Measurements from ENCODE around the gene CATSPER2. TPM values are rescaled to one million over a fixed set of nuclear protein-coding genes. Genes with fewer than 3 reads are reported as not detected.
"Not testable (repeated sequence)": the region's sequence is repeated elsewhere in the genome, so short reads cannot be mapped to it uniquely, and the experiment has no call there.

Gene CATSPER2
- total and polyA plus RNA-seq, 12 donors = 0.42 to 34.7 (median 2.6) TPM

- DNase-seq; H3K4me1 ChIP-seq (replicated peaks in 1 of 2); H3K36me3 ChIP-seq (replicated peaks in 1 of 2); intact Hi-C loops (cut with DNase I); H3K4me3 ChIP-seq; H3K9me3 ChIP-seq (replicated peaks in 1 of 3); H3K27ac ChIP-seq; H3K27me3 ChIP-seq: not testable (repeated sequence)
- 90 to 96% (median 93%) methylated on average over 7 to 16 of the region's 16 CpGs for WGBS, 4 donors
Observed at GRCh38 chr15:43649430-43649926, 834 bp upstream of the CATSPER2 start.

- H3K36me3 ChIP-seq (replicated peaks in 1 of 2); H3K9me3 ChIP-seq (replicated peaks in 1 of 3); DNase-seq; H3K27me3 ChIP-seq; intact Hi-C loops (cut with DNase I); H3K4me1 ChIP-seq (replicated peaks in 1 of 2); H3K27ac ChIP-seq; H3K4me3 ChIP-seq: not testable (repeated sequence)
- WGBS, 4 donors = 90 to 97% (median 92%) methylated on average over 8 of the region's 8 CpGs
Observed at GRCh38 chr15:43638464-43639204, 10.0 kb downstream of the CATSPER2 start.

GRCh38 chr15:43626937-43627336, 21.7 kb downstream of the CATSPER2 start:
- H3K9me3 ChIP-seq (replicated peaks in 1 of 3); DNase-seq; H3K36me3 ChIP-seq (replicated peaks in 1 of 2); H3K4me3 ChIP-seq; H3K27me3 ChIP-seq; H3K4me1 ChIP-seq (replicated peaks in 1 of 2); H3K27ac ChIP-seq; intact Hi-C loops (cut with DNase I): not testable (repeated sequence)

DNA sequence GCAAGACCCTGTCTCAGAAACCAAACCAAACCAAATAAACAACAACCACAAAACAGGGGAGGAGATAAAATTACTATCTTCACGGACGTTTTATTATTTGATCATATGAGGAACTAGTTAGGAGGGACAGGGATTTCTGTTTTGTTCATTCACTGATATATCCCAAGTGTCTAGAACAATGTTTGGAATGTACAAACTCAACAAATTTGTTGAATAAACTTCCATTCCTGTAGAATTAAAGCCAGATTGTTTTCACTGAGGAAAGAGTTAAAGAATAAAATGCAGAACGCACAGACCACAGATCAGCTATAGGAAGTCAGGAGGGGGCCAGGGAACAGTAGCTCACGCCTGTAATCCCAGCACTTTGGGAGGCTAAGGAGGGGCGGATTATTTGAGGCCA, 23.5 kb downstream of the CATSPER2 start:
- Histone ChIP-seq H3K4me3 (no peak overlapping the region), H3K36me3 (replicated peaks in 1 of 2) (no peaks in the 10 kb centered on the region), H3K27me3 (no peaks in the 10 kb centered on the region), H3K4me1 (replicated peaks in 1 of 2) (no peaks in the 10 kb centered on the region), H3K9me3 (replicated peaks in 1 of 3) (no peaks in the 10 kb centered on the region), H3K27ac (no peak overlapping the region)
- TF ChIP-seq POLR2A (IDR thresholded peaks at IDR 0.05) (no peak), CTCF (IDR thresholded peaks at IDR 0.05) (no peak)
- no peak for DNase-seq
- WGBS, 4 donors = 23 to 28% (median 27%) methylated on average over 5 of the region's 5 CpGs
- intact Hi-C loops (cut with DNase I) = no loop called here

DNA sequence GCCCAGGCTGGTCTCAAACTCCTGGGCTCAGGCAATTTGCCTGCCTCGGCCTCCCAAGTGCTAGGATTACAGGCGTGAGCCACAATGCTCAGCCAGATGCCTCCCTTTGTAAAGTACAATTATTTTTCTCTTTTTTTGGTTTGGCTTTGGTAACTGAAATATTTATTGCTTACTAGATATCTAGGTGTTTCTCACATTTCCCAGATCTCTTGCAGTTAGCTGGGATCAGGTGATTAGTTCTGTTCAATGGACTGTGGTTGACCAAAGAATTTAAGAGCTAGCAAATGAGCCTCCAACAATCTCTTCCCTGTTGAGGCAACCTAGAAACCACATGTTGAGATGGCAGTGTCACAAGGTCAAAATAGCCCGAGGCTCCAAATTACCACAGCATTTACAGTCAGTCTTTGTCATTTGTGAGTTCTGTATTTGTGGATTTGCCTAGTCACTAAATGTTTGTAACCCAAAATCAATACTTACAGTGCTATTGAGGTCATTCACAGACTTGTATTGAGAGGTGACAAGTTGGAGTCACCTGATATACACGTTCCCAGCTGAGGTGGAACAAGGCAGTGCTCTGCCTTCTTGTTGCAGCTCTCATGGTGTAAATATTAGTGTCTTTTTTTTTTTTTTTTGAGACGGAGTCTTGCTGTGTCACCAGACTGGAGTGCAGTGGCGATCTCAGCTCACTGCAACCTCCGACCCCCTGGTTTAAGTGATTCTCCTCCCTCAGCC, 26.4 kb downstream of the CATSPER2 start:
- intact Hi-C loops (cut with DNase I); H3K27ac ChIP-seq; H3K27me3 ChIP-seq; DNase-seq; H3K36me3 ChIP-seq (replicated peaks in 1 of 2); H3K4me1 ChIP-seq (replicated peaks in 1 of 2); H3K9me3 ChIP-seq (replicated peaks in 1 of 3); H3K4me3 ChIP-seq: not testable (repeated sequence)
- 67 to 80% (median 75%) methylated on average over 4 to 6 of the region's 7 CpGs for WGBS, 4 donors

- H3K4me3 ChIP-seq; H3K36me3 ChIP-seq (replicated peaks in 1 of 2); H3K9me3 ChIP-seq (replicated peaks in 1 of 3); H3K4me1 ChIP-seq (replicated peaks in 1 of 2); H3K27me3 ChIP-seq; DNase-seq; H3K27ac ChIP-seq; intact Hi-C loops (cut with DNase I): not testable (repeated sequence)
- no CpG with 5 or more reads among the region's 2 CpGs for WGBS, 4 donors
Observed at GRCh38 chr15:43618700-43619099, 29.9 kb downstream of the CATSPER2 start, which contains the start of gene STRC. STRC (minus strand) TSS chr15:43618800; CDS start chr15:43618722, 78 bp downstream.

GRCh38 chr15:43617750-43618149, 30.9 kb downstream of the CATSPER2 start:
- H3K36me3 ChIP-seq (replicated peaks in 1 of 2); H3K27me3 ChIP-seq; H3K9me3 ChIP-seq (replicated peaks in 1 of 3); intact Hi-C loops (cut with DNase I); H3K4me3 ChIP-seq; H3K27ac ChIP-seq; H3K4me1 ChIP-seq (replicated peaks in 1 of 2); DNase-seq: not testable (repeated sequence)
- 65 to 78% methylated on average over 3 of the region's 8 CpGs; no CpG with 5 or more reads in 2 of the 4 donors for WGBS, 4 donors

GRCh38 chr15:43602233-43602632, 46.4 kb downstream of the CATSPER2 start:
- H3K36me3 ChIP-seq (replicated peaks in 1 of 2); H3K9me3 ChIP-seq (replicated peaks in 1 of 3); DNase-seq; H3K27ac ChIP-seq; H3K27me3 ChIP-seq; H3K4me1 ChIP-seq (replicated peaks in 1 of 2); H3K4me3 ChIP-seq; intact Hi-C loops (cut with DNase I): not testable (repeated sequence)
- WGBS, 4 donors = 80 to 88% (median 83%) methylated on average over 6 of the region's 6 CpGs

GRCh38 chr15:43600200-43600599, 48.4 kb downstream of the CATSPER2 start:
- no CpG with 5 or more reads among the region's 2 CpGs for WGBS, 4 donors

GRCh38 chr15:43599131-43599530, 49.5 kb downstream of the CATSPER2 start:
- H3K36me3 ChIP-seq (replicated peaks in 1 of 2); intact Hi-C loops (cut with DNase I); DNase-seq; H3K27ac ChIP-seq; H3K9me3 ChIP-seq (replicated peaks in 1 of 3); H3K4me3 ChIP-seq; H3K27me3 ChIP-seq; H3K4me1 ChIP-seq (replicated peaks in 1 of 2): not testable (repeated sequence)
- WGBS, 4 donors = 75 to 91% (median 80%) methylated on average over 5 to 6 of the region's 6 CpGs

More at GRCh38 chr15:43600200-43600599, 48.4 kb downstream of the CATSPER2 start:
- DNase-seq; H3K9me3 ChIP-seq (replicated peaks in 1 of 3); H3K27ac ChIP-seq; H3K27me3 ChIP-seq; H3K4me1 ChIP-seq (replicated peaks in 1 of 2); H3K4me3 ChIP-seq; H3K36me3 ChIP-seq (replicated peaks in 1 of 2); intact Hi-C loops (cut with DNase I): not testable (repeated sequence)

Measured in adrenal gland (tissue), 12 donors.